Measurements from ENCODE around the gene AMBRA1. TPM values are rescaled to one million over a fixed set of nuclear protein-coding genes. Genes with fewer than 3 reads are reported as not detected.

Gene AMBRA1
- polyA plus RNA-seq, 1 donor from 2014 or later: 34.5 TPM

DNA sequence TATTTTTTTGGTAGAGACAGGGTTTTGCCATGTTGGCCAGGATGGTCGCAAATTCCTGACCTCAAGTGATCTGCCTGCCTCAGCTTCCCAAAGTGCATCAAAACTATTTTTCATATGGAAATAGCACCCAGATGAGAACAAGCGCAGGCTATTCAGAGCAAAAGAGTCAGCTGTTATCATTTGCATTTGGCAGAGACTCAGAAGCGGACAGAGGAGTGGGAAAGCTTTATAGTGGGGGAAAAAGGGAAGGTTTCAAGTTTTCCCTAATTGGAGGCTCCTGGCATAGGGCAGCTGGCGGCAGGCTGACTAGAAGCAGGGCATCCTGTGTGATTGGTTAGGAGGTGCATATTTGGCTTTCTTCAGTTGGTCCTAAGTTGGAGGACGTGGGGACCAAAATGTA lies 43.7 kb upstream of the AMBRA1 start:
- no peaks in the 10 kb centered on the region for H3K36me3 ChIP-seq (ENCODE audit: insufficient read depth, low read length)
- no peak overlapping the region for H3K9ac ChIP-seq (ENCODE audit: low read length)
- H3F3A ChIP-seq (ENCODE audit: insufficient read depth, low read length, poor library complexity, severe bottlenecking): no peaks in the 10 kb centered on the region
- H3K4me2 ChIP-seq (ENCODE audit: low read length): no peak overlapping the region
- no peak overlapping the region for H3K27ac ChIP-seq (ENCODE audit: low read length)
- no peaks in the 10 kb centered on the region for H3K79me2 ChIP-seq (replicated peaks; ENCODE audit: insufficient read depth, low read length)
- no peaks in the 10 kb centered on the region for H3K27me3 ChIP-seq (ENCODE audit: insufficient read depth, low read depth, low read length)
- TF ChIP-seq, protein P1, sequence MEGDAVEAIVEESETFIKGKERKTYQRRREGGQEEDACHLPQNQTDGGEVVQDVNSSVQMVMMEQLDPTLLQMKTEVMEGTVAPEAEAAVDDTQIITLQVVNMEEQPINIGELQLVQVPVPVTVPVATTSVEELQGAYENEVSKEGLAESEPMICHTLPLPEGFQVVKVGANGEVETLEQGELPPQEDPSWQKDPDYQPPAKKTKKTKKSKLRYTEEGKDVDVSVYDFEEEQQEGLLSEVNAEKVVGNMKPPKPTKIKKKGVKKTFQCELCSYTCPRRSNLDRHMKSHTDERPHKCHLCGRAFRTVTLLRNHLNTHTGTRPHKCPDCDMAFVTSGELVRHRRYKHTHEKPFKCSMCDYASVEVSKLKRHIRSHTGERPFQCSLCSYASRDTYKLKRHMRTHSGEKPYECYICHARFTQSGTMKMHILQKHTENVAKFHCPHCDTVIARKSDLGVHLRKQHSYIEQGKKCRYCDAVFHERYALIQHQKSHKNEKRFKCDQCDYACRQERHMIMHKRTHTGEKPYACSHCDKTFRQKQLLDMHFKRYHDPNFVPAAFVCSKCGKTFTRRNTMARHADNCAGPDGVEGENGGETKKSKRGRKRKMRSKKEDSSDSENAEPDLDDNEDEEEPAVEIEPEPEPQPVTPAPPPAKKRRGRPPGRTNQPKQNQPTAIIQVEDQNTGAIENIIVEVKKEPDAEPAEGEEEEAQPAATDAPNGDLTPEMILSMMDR (IDR thresholded peaks at IDR 0.05; ENCODE audit: poor library complexity, severe bottlenecking): no peak
- TF ChIP-seq SMC3 (conservative IDR thresholded peaks at IDR 0.05; ENCODE audit: poor library complexity): no peak
- TF ChIP-seq TAF1 (IDR thresholded peaks at IDR 0.05; ENCODE audit: low read depth): no peak
- TF ChIP-seq EP300 (conservative IDR thresholded peaks at IDR 0.05; ENCODE audit: poor library complexity, severe bottlenecking): no peak
- no peak for TF ChIP-seq EZH2 (IDR thresholded peaks at IDR 0.05; ENCODE audit: borderline replicate concordance, insufficient read depth, low read length, poor library complexity, severe bottlenecking)
- no peak for TF ChIP-seq RAD21 (conservative IDR thresholded peaks at IDR 0.05)
- no peak for TF ChIP-seq POLR2AphosphoS5 (IDR thresholded peaks at IDR 0.05)
- no peak for TF ChIP-seq MXI1 (conservative IDR thresholded peaks at IDR 0.05; ENCODE audit: poor library complexity, severe bottlenecking)
- TF ChIP-seq, protein P2, sequence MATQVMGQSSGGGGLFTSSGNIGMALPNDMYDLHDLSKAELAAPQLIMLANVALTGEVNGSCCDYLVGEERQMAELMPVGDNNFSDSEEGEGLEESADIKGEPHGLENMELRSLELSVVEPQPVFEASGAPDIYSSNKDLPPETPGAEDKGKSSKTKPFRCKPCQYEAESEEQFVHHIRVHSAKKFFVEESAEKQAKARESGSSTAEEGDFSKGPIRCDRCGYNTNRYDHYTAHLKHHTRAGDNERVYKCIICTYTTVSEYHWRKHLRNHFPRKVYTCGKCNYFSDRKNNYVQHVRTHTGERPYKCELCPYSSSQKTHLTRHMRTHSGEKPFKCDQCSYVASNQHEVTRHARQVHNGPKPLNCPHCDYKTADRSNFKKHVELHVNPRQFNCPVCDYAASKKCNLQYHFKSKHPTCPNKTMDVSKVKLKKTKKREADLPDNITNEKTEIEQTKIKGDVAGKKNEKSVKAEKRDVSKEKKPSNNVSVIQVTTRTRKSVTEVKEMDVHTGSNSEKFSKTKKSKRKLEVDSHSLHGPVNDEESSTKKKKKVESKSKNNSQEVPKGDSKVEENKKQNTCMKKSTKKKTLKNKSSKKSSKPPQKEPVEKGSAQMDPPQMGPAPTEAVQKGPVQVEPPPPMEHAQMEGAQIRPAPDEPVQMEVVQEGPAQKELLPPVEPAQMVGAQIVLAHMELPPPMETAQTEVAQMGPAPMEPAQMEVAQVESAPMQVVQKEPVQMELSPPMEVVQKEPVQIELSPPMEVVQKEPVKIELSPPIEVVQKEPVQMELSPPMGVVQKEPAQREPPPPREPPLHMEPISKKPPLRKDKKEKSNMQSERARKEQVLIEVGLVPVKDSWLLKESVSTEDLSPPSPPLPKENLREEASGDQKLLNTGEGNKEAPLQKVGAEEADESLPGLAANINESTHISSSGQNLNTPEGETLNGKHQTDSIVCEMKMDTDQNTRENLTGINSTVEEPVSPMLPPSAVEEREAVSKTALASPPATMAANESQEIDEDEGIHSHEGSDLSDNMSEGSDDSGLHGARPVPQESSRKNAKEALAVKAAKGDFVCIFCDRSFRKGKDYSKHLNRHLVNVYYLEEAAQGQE (IDR thresholded peaks at IDR 0.05; ENCODE audit: borderline replicate concordance): no peak
- no peak overlapping the region for H3K4me3 ChIP-seq (ENCODE audit: low read length)
- no peak overlapping the region for H2AFZ ChIP-seq (ENCODE audit: low read depth, low read length)
- no peaks in the 10 kb centered on the region for H3K9me2 ChIP-seq (ENCODE audit: insufficient read depth, low read length)
- no peaks in the 10 kb centered on the region for H4K20me1 ChIP-seq (ENCODE audit: insufficient read depth)
- H3K9me3 ChIP-seq (ENCODE audit: low read length): no peaks in the 10 kb centered on the region

DNA sequence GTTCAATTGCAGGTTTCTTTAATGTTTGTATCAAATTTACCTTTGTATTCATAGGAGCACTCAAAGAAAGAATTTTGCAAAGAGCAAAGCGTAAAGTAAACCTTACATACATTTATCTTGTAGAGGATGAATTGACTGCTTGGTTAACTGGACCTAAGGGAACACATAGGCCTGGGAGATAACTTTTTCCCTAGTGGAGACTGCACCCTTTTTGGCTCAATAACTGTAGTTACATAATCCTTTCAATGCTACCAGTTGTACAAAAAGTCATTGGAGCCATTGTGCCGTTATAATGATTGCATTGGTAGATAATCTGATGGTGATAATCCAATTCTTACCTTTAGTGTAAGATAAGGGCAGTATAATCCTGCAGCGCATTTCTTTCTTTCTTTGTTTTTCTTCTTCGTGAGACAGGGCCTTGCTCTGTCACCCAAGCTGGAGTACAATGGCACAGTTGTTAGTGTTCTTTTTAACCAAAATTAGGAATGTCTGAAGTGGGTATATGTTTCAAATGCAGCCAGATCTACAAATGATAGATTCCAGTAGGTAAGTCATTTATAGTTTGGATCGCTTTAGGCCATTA lies 41.8 kb upstream of the AMBRA1 start:
- H3K79me2 ChIP-seq (replicated peaks; ENCODE audit: insufficient read depth, low read length): no peaks in the 10 kb centered on the region
- H3K36me3 ChIP-seq (ENCODE audit: insufficient read depth, low read length): no peaks in the 10 kb centered on the region
- H3K4me3 ChIP-seq (ENCODE audit: low read length): no peak overlapping the region
- H3K9ac ChIP-seq (ENCODE audit: low read length): no peak overlapping the region
- H3F3A ChIP-seq (ENCODE audit: insufficient read depth, low read length, poor library complexity, severe bottlenecking): no peaks in the 10 kb centered on the region
- H3K27ac ChIP-seq (ENCODE audit: low read length): no peak overlapping the region
- H3K9me3 ChIP-seq (ENCODE audit: low read length): no peaks in the 10 kb centered on the region
- H3K9me2 ChIP-seq (ENCODE audit: insufficient read depth, low read length): no peaks in the 10 kb centered on the region
- TF ChIP-seq EP300 (conservative IDR thresholded peaks at IDR 0.05; ENCODE audit: poor library complexity, severe bottlenecking): no peak
- TF ChIP-seq EZH2 (IDR thresholded peaks at IDR 0.05; ENCODE audit: borderline replicate concordance, insufficient read depth, low read length, poor library complexity, severe bottlenecking): no peak
- TF ChIP-seq RAD21 (conservative IDR thresholded peaks at IDR 0.05): no peak
- TF ChIP-seq, protein P2 (IDR thresholded peaks at IDR 0.05; ENCODE audit: borderline replicate concordance): no peak
- TF ChIP-seq MXI1 (conservative IDR thresholded peaks at IDR 0.05; ENCODE audit: poor library complexity, severe bottlenecking): no peak
- no peak for TF ChIP-seq POLR2AphosphoS5 (IDR thresholded peaks at IDR 0.05)
- no peak for TF ChIP-seq TAF1 (IDR thresholded peaks at IDR 0.05; ENCODE audit: low read depth)
- no peak for TF ChIP-seq SMC3 (conservative IDR thresholded peaks at IDR 0.05; ENCODE audit: poor library complexity)
- TF ChIP-seq, protein P1 (IDR thresholded peaks at IDR 0.05; ENCODE audit: poor library complexity, severe bottlenecking): no peak
- H2AFZ ChIP-seq (ENCODE audit: low read depth, low read length): no peak overlapping the region
- H4K20me1 ChIP-seq (ENCODE audit: insufficient read depth): no peaks in the 10 kb centered on the region
- H3K27me3 ChIP-seq (ENCODE audit: insufficient read depth, low read depth, low read length): no peaks in the 10 kb centered on the region
- no peak overlapping the region for H3K4me2 ChIP-seq (ENCODE audit: low read length)

All from neural cell (in vitro differentiated cells).